Left cardiac atrium (tissue), 4 donors: ENCODE measurements around the gene SERPINB10. TPM values are rescaled to one million over a fixed set of nuclear protein-coding genes. Genes with fewer than 3 reads are reported as not detected.

Experiments used
- ATAC-seq, 2 donors: fragments of 200-7000 bp; cut with Tn5 transposase; one replicate each; pipeline ENCODE4 v1.9.1; 2020; ENCODE audit warnings: mild to moderate bottlenecking in 2 of 2, moderate library complexity in 2 of 2
- DNase-seq: peaks from one replicate; pipeline ENCODE4 v3.0.0-alpha.2; 2020
- intact Hi-C, 2 donors: fragments of 100-400 bp; cut with DNase I; formaldehyde crosslinking; loops; one replicate each; pipeline versions ENCODE4 v1.14.1 to v1.15.1; 2022 to 2023
- total RNA-seq, 2 donors: library from RNA; stranded (reverse); fragmentation: NEBNext Ultra II Directional; extraction: Animal tissue kit (Norgen Biotek cat#: 25700); gene quantifications; one replicate each; pipeline ENCODE4 v1.2.1, GENCODE V29; 2021
- donor health status: DM: no; HTN: yes; CAD: no.
- donor health status: DM: no; HTN: yes; CAD: no; lungs with severe emphysema.
- donor health status: DM: yes; HTN: yes; CAD: no.
- donor health status: Dilated cardiomyopathy.

Gene SERPINB10
- total RNA-seq, 2 donors from 2014 or later = not detected

DNA sequence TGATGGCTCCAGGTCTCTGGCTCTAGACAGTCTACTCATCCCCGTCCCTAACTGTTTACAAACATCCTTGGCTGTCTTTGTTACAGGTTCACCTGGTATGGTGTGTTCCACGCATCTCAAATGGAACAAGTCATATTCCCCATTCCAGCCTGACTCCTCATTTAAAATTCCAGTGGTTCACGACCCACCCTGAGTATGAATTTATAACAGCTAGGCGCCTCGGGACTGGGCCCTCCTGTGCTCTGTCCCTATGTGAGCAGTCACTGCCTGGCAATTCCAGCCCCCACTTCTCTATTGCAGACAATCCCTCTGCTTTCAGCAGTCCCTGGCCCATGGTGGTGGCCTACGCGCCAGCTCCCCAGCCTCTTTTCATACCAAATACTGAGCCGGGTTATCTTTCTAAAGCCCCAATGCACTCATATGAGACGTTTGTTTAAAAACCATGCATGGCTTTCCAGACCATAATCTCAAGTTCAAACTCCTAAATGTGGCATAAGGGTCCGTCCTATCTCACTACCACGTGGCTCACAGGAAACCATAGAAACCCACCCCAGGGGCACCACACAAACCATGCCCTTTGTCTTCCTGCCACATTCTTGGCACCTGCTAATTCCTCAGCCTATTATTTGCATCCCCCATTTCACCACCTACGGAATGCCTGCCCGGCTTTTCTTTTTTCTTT lies 63.7 kb downstream of the SERPINB10 start:
- ATAC-seq = no peak
- intact Hi-C loops = no loop called here
- no peak for DNase-seq

DNA sequence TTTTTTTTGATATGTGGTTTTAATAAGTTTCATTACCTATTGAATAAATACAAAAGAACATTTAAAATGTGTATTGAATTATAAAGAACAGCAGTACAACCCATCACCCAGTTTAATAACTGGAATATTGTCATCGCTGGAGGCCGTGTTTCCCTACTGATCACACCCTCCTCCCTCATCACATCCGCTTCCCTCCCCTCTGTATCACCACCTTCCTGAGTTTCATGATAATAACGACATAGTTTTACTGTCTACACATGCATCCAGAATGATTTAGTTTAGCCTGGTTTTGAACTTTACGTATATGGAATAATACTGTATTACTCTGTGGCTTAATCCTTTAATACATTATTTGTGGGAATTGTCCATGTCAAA lies 64.2 kb downstream of the SERPINB10 start:
- no peak for DNase-seq
- no peak for ATAC-seq
- intact Hi-C loops = no loop called here

DNA sequence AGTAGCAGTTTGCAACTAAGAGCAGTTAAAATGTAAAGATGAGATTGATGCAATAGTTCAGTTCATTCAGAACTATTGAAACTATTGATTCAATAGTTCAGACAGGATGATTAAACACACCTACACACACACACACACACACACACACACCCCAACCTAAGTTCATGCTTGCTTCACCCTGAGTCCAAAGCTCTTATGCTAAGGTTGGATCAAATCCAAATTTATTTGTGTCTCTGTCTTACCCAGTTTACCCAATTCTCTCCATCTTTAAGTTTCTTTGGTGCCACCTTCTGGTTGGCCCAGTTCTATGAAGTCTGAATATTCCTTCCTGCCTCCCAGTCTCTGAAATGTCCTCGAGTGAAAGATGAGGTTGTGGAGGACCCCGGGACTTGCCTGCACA lies 67.2 kb downstream of the SERPINB10 start:
- intact Hi-C loops = no loop called here
- DNase-seq (no peak), ATAC-seq (no peak)

DNA sequence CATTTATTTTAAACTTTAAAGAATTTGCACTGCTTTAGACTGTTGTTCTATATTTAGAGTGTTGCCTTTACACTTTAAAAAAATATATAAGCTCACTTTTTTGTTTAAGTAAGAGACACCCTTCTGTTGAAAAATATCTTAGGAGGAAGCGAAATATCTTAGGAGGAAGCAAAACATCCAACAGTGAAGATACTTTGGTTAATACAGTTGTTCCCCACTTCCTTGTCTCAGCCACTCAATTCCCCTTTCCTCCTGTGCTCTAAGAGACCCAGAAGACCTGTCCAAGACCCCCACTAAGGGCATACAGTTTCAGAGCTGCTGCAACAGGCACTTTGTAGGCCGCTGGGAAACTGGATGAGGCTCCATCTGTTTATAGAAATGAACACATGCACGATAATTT lies 67.9 kb downstream of the SERPINB10 start:
- intact Hi-C loops = no loop called here
- no peak for DNase-seq
- ATAC-seq = no peak

DNA sequence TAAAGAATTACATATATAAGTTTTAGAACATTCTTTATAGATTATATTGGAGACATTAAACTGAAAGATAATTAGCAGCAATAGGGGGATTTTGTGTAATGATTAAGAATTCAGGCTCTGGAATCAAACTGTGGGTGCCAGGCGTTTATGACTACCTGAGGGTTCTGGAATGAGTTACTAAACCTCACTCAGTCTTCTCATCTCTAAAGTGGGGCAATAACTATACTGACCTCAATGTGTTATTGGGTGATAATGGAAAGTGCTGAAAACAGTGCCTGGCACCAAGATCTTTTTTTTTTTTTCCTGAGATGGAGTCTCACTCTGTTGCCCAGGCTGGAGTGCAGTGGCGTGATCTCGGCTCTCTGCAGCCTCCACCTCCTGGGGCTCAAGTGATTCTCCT lies 69.3 kb downstream of the SERPINB10 start:
- intact Hi-C loops = no loop called here
- DNase-seq (no peak), ATAC-seq (no peak)

DNA sequence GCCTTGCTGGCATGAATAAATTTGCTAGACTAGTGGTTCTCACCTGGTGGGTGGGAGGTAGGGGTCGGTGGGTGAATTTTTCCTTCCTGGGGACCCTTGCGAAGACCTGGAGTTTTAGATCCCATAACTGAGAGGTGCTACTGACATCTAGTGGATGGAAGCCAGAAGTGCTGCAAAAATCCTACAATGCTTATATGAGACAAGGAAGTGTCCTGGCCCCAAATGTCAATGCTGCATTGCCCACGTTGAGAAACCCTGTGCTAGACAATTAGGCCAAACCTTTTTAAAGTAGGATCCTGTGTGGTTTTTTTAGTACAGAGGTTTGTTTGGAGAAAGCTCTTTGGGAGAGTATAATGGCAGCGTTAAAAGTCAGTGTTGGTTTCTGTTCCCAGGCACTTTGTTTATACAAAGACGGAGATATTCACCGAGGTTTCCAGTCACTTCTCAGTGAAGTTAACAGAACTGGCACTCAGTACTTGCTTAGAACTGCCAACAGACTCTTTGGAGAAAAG lies 71.7 kb downstream of the SERPINB10 start:
- ATAC-seq = peak; percentile 80 to 82
- intact Hi-C loops = no loop called here

DNA sequence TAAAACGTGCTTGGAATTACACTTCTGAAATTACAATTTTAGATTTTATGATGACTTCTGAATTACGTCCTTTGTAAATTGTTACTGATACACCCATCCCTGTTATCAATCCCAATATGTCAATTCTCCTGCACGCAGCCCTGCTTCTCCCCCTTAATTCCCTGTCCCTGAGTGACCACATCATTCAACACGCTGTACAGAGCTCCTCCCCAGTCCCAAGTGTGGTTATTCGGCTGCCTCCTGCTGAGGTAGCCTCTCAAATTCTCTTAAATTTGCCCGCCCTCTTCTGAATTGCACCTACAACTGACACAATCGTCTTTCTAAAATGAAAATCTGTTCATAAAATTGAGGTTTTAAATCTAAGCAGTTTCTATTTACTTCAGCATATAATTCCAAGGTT lies 72.3 kb downstream of the SERPINB10 start:
- ATAC-seq = peak; percentile 36 to 42

More for the DNA sequence above, 71.7 kb downstream of the SERPINB10 start:
- DNase-seq = peak; percentile 26

DNA sequence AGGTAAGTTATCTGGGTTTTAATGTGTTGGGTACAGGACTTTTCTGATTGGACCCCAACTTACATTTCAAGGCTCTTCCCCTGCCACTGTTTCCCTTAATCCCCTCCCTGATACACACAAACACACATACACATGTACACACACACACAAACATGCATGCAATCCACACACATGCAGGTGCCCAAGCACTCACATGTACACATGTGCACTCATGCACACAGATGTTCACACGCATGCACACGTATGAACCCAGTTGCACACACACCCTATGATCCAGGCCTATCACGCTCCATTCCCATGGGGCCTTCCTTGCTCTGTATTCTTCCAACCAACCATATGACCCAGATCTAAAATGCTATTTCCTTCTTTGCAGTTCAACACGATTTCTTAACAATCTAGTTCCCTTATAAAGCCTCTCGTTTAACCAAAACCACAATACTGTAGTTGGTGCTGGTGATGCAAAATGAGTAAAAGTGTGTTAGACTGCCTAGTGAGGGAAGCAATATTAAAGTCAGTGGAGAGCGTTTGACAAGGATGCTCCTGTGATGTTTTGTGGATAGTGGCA lies 73.2 kb downstream of the SERPINB10 start:
- DNase-seq (no peak), ATAC-seq (no peak)
- intact Hi-C loops = loop anchor here in 1 of 2 donors (10.0 kb wide), 1 partner anchor 46 kb away; no protein-coding TSS in a partner anchor

More for the DNA sequence above, 72.3 kb downstream of the SERPINB10 start:
- intact Hi-C loops = loop anchor here in 1 of 2 donors (10.0 kb wide), 1 partner anchor 45 kb away; no protein-coding TSS in a partner anchor
- no peak for DNase-seq

DNA sequence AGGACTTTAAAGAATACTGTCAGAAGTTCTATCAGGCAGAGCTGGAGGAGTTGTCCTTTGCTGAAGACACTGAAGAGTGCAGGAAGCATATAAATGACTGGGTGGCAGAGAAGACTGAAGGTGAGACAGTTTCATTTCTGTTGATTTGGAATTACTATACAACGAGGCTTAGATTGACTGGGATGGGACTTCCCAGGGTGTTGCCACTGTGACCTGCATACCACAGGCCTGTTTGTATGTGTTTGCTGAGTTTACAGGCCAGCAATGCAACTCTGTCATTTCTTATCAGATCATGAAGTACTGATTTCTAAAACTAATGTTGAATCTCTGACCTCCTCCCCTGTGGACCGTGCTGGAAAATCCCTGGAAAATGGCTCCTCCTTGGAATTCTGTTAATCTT lies 74.0 kb downstream of the SERPINB10 start:
- no peak for DNase-seq
- intact Hi-C loops = loop anchor here in 1 of 2 donors (10.0 kb wide), 1 partner anchor 47 kb away; no protein-coding TSS in a partner anchor
- no peak for ATAC-seq

DNA sequence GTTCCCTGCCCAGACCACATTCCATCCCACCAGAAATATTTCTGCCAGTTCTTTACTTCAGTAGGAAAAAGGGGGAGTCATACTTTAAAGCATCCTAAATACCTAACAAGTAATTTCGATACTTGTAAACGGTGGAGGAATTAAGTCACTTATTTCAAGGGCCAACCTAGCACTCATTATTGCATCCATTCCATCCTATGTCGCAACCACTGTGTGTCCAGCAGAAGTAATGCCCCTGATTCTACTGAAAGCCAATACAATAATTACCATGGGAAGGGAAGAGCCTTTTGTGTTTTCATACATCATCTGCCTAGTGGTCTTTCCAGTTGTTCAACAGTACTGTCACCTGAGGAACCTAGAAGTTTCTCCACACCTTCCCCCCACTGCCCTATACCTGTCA lies 74.6 kb downstream of the SERPINB10 start:
- DNase-seq = no peak
- intact Hi-C loops = loop anchor here in 1 of 2 donors (10.0 kb wide), 1 partner anchor 48 kb away; no protein-coding TSS in a partner anchor
- no peak for ATAC-seq

Other genes with a start within 250 kb of the SERPINB10 start
- not detected for gene SERPINB3, start 246.1 kb upstream of the SERPINB10 start, total RNA-seq
- not detected for gene SERPINB11, start 205.0 kb upstream of the SERPINB10 start, total RNA-seq
- gene SERPINB7, start 132.5 kb upstream of the SERPINB10 start, total RNA-seq = not detected
- under 1 TPM in 1 of 2 donors, not detected in 1; 0.37 TPM for gene SERPINB2, start 20.3 kb upstream of the SERPINB10 start, total RNA-seq
- under 1 TPM in 1 of 2 donors, not detected in 1; 0.09 TPM for gene HMSD, start 41.3 kb downstream of the SERPINB10 start, total RNA-seq
- 10 to 100 TPM in 1 of 2 donors, 1 to 10 TPM in 1; 3.5 to 10.8 TPM for gene SERPINB8, start 62.1 kb downstream of the SERPINB10 start, total RNA-seq
- not detected for gene LINC00305, start 241.1 kb downstream of the SERPINB10 start, total RNA-seq